ENCODE data around the gene KRT6B. TPM values are rescaled to one million over a fixed set of nuclear protein-coding genes. Genes with fewer than 3 reads are reported as not detected.

KRT6B gene
- total RNA-seq, 2 donors from 2014 or later, result not detected

- ATAC-seq, result no peak
- Histone ChIP-seq H3K36me3 (replicated peaks in 1 of 2; ENCODE audit: insufficient read depth in 1 of 2, low read depth in 2 of 2) (no peaks in the 10 kb centered on the region), H3K27me3 (no peaks in the 10 kb centered on the region), H3K4me1 (peaks cover 9% of the 10 kb centered on the region), H3K9me3 (no peaks in the 10 kb centered on the region), H3K27ac (no peak overlapping the region), H3K4me3 (no peak overlapping the region)
- intact Hi-C loops (cut with DNase I), result no loop called here
- no peak for TF ChIP-seq CTCF (IDR thresholded peaks at IDR 0.05)
- TF ChIP-seq POLR2A (IDR thresholded peaks at IDR 0.05), result no peak
- no peak for DNase-seq
- WGBS, 2 donors, result 65 to 79% methylated on average over 6 of the region's 6 CpGs
These were observed 19.3 kb downstream of the KRT6B start for GRCh38 chr12:52432559-52433207.

DNA sequence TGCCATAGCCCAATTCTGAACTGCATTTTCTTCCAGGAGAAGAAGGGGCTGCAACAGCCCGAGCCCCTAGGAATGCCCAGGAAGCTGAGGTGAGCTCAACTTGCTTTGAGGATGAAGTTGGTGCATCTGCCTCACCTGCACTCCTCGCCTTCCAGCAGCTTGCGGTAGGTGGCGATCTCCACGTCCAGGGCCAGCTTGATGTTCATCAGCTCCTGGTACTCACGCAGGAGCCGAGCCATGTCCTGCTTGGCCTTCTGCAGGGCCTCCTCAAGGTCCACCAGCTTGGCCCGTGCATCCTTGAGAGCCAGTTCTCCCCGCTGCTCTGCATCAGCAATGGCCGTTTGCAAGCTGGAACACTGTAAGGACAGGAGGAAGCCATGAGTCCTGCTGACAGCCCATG, 23.8 kb downstream of the KRT6B start:
- Histone ChIP-seq H3K4me3 (no peak overlapping the region), H3K27ac (no peak overlapping the region), H3K36me3 (replicated peaks in 1 of 2; ENCODE audit: insufficient read depth in 1 of 2, low read depth in 2 of 2) (no peaks in the 10 kb centered on the region), H3K27me3 (no peaks in the 10 kb centered on the region), H3K4me1 (no peaks in the 10 kb centered on the region), H3K9me3 (no peaks in the 10 kb centered on the region)
- WGBS, 2 donors, result 80 to 84% methylated on average over 7 to 10 of the region's 10 CpGs
- ATAC-seq (no peak), DNase-seq (no peak)
- no peak for TF ChIP-seq POLR2A (IDR thresholded peaks at IDR 0.05)
- no peak for TF ChIP-seq CTCF (IDR thresholded peaks at IDR 0.05)
- intact Hi-C loops (cut with DNase I), result no loop called here

DNA sequence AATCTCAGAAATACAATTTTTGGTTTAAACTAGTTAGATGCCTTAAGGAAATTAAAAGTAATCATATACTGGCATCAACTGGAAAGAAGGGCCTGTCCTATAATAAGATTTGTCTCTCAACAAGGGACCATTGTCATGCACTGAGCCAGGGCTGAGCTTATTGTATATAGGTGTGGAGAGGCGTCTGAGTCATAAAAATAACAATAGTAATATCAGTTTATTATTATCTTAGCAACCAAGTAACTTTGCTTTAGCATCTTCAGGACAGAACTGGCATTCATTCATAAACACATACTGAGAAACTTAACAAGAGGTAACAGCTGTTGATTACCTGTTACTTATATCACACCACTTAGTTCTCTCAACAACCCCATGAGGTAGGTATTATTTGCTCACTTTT, 24.9 kb downstream of the KRT6B start:
- 83 to 85% methylated on average over 1 of the region's 1 CpG for WGBS, 2 donors
- H3K9me3 ChIP-seq, result no peaks in the 10 kb centered on the region
- H3K4me1 ChIP-seq, result no peaks in the 10 kb centered on the region

DNA sequence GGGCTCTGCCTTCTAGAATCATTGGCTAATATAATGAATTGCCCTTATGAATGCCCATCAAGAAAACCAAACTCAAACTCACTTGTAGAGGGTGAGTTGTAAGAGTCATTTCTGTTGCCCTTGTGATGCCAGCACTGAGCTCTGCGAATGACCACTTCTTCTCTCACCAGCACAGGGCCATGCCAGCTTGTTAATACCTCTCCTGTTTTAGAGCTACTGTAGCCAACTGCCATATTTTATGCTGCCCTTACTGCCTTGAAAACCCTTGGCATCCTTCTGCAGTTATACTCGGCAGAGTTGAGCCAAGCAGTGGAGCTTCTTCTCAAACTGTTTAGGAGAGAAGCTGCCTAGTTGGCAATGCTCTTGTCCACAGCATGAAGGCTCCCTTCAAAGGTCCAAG, 25.9 kb downstream of the KRT6B start:
- intact Hi-C loops (cut with DNase I), result no loop called here
- Histone ChIP-seq H3K27ac (no peak overlapping the region), H3K4me1 (no peaks in the 10 kb centered on the region), H3K27me3 (no peaks in the 10 kb centered on the region), H3K36me3 (replicated peaks in 1 of 2; ENCODE audit: insufficient read depth in 1 of 2, low read depth in 2 of 2) (no peaks in the 10 kb centered on the region), H3K9me3 (no peaks in the 10 kb centered on the region), H3K4me3 (no peak overlapping the region)
- DNase-seq (no peak), ATAC-seq (no peak)
- 86% methylated on average over 2 of the region's 2 CpGs for WGBS, 2 donors
- TF ChIP-seq POLR2A (IDR thresholded peaks at IDR 0.05), result no peak
- no peak for TF ChIP-seq CTCF (IDR thresholded peaks at IDR 0.05)

More for the DNA sequence above, 24.9 kb downstream of the KRT6B start:
- Histone ChIP-seq H3K4me3 (no peak overlapping the region), H3K36me3 (replicated peaks in 1 of 2; ENCODE audit: insufficient read depth in 1 of 2, low read depth in 2 of 2) (no peaks in the 10 kb centered on the region), H3K27ac (no peak overlapping the region), H3K27me3 (no peaks in the 10 kb centered on the region)
- ATAC-seq (no peak), DNase-seq (no peak)
- no peak for TF ChIP-seq POLR2A (IDR thresholded peaks at IDR 0.05)
- TF ChIP-seq CTCF (IDR thresholded peaks at IDR 0.05), result no peak
- intact Hi-C loops (cut with DNase I), result no loop called here

- DNase-seq, result no peak
- ATAC-seq, result no peak
- WGBS, 2 donors, result 85 to 87% methylated on average over 5 of the region's 5 CpGs
- Histone ChIP-seq H3K9me3 (no peaks in the 10 kb centered on the region), H3K4me1 (no peaks in the 10 kb centered on the region), H3K36me3 (replicated peaks in 1 of 2; ENCODE audit: insufficient read depth in 1 of 2, low read depth in 2 of 2) (no peaks in the 10 kb centered on the region), H3K27me3 (no peaks in the 10 kb centered on the region), H3K4me3 (no peak overlapping the region), H3K27ac (no peak overlapping the region)
- TF ChIP-seq POLR2A (IDR thresholded peaks at IDR 0.05) (no peak), CTCF (IDR thresholded peaks at IDR 0.05) (no peak)
- intact Hi-C loops (cut with DNase I), result no loop called here
These were observed 26.5 kb downstream of the KRT6B start for GRCh38 chr12:52425466-52425865.
